Thyroid gland (tissue), 4 donors: ENCODE results near the gene ULK4.

ENCODE experiments used
- CTCF ChIP-seq, 6 experiments: fragments of 200-600 bp in 3 of 6; fragments of 450-650 bp in 3 of 6; sonication (generic) in 3 of 6; IDR thresholded peaks; one replicate each; pipeline ENCODE4 v1.5.1; 2016 to 2019; ENCODE audit warnings: antibody characterized with exemption in 6 of 6, mild to moderate bottlenecking in 2 of 6, inconsistent platforms in 1 of 6, moderate library complexity in 1 of 6
- POLR2A ChIP-seq, 2 donors: fragments of 450-650 bp; IDR thresholded peaks; one replicate each; pipeline ENCODE4 v1.6.1; 2017; ENCODE audit warnings: antibody characterized with exemption in 2 of 2, mild to moderate bottlenecking in 2 of 2, moderate library complexity in 1 of 2

GRCh38 chr3:41426485-41426884 lies 535.4 kb downstream of the ULK4 start:
- TF ChIP-seq CTCF (IDR thresholded peaks at IDR 0.05) (no peak), POLR2A (IDR thresholded peaks at IDR 0.05) (no peak)
